HL-60/S4 treated with phorbol 12-myristate 13-acetate at 8.2 ng/mL for 4 days and 3 days (cell line): Measurements from ENCODE around the gene CCDC80.

Experiments used
- in situ Hi-C: fragments of 300-500 bp; cut with MboI; formaldehyde crosslinking; loops from 2 replicates; pipeline ENCODE4 v1.15.0; 2022; ENCODE audit warnings: low sequenced_read_pairs

The CCDC80 gene

DNA sequence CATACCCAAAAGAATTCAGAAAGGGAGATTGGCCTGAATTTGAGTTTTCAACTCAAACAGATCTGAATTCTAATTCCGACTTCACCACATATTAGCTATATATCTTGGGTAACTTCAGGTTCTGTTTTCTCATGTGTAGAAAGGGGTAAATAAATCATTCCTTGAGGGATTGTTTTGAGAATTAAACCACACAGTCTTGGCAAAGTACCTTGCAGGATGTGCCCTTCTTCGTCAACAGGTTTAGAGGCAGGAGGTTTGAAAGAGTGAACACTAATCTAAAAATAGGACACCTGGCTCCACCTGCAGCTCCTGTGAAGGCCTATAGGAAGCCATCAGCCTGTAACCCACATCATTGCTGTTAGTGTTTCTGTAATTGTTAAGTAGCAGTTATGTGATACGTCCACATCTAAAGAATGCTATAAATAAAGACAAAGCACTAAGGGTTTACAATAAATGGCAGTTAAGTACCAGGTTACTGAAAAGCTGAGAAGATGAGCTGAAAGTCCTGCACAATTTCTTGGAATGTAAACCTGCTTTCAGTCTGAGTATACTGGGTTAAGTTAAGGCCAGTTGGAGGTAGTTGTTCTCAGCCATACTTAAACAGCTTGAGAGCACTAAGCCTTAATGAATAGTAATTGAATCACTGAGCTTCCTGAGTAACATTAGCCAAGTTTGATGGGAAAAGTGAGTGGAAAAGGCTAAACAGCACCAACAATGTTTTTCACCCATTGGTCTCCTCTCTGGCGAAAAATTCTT lies 6.0 kb downstream of the CCDC80 start:
- in situ Hi-C loops, result loop anchor here (25.0 kb wide), 2 partner anchors 352 to 652 kb away; partner anchors contain the start of genes CD200R1 and GTPBP8

DNA sequence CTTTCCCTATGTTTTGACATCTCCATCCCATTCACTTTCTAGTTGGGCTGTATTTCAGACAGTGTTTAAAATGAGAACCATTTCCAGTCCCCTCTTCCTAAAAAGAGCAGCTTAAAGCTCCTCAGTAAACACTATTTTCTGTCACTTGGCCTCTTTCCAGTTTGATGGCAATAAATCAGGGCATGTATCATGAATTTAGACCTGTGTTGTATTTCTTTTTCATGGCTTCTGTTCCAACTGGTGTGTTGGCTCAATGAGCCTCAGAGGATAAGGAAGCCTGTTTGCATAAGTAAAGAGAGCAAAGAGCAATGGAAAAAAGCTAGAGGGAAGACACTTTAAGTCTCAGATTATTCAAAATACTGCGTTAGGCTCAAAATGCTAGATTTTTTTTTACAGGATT lies 7.2 kb downstream of the CCDC80 start:
- in situ Hi-C loops, result loop anchor here (25.0 kb wide), 2 partner anchors 354 to 654 kb away; partner anchors contain the start of genes CD200R1 and GTPBP8

DNA sequence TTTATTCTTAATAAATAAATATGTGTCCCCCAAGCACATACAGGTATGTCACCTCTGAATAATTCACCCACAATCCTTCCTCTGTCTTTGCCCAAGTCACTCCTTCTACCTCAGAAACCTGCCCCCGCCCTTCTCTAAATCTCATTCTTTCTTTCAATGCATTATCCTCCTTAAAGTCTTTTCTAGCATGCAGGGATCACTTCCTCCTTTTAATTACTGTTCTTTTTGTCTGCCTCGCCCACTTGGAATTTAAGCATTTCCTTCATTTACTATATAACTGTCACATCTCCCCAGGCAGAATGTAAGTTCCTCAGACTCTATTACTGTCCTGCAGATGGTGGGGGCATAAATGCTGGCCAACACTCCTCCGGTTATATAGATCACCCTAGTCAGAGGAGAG lies 7.8 kb downstream of the CCDC80 start:
- in situ Hi-C loops, result loop anchor here (25.0 kb wide), 2 partner anchors 354 to 654 kb away; partner anchors contain the start of genes CD200R1 and GTPBP8

DNA sequence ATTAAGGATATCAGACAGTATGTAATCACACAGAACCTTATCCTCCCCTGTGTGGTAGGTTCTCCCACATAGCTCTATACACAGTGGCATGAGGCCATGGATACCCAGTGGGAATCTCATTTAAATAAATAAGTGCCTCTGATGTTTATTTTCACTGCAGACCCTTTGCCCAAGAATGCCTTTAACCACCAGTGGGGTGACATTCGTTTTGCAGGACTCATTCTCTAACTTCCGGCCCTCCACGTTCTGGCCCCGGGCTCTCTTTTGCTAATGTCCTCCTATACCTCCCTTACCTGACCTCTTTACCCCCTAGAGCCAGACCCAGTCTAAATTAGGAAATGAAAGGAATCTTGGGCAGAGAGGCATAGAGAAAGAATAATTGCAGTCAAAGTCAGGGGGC lies 8.3 kb downstream of the CCDC80 start:
- in situ Hi-C loops, result loop anchor here (25.0 kb wide), 2 partner anchors 355 to 655 kb away; partner anchors contain the start of genes CD200R1 and GTPBP8

DNA sequence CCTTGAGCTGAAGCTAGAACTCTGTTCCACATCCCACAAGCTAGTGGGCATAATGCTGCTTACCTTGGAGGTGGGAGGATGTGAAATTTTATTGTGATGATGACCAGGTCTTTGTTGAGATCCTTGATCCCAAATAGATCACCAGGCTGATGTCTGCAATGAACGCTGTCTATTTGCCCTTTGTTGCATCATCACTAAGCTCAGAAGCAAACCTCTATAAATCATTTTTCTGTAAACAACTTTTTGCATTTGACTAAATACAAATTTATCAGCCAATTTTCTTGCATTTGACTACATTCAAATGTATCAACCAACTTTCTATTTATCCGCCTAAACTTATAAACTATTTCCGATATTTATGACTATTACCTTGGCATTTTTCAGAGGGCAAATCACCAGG lies 9.7 kb downstream of the CCDC80 start:
- in situ Hi-C loops, result loop anchor here (25.0 kb wide), 2 partner anchors 356 to 656 kb away; partner anchors contain the start of genes CD200R1 and GTPBP8

DNA sequence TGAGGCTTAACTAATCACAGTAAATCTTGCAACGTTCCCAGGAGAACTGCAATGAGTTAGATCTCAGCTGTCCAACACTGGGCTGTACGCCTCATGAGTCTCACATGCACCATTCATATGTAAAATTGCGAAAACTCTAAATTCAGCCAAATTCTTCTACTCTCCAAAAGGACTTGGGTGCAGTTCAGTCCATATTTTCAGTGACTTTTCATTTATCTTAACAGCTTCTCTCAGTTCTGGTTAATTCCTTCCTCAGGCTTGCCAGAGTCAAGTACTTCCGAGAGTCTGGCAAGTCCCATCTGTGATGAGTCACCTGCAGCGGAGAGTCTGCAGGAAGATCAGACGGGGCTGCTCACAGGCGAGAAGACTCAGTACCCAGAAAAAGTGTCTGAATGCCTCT lies 11.5 kb downstream of the CCDC80 start:
- in situ Hi-C loops, result loop anchor here (25.0 kb wide), 2 partner anchors 358 to 658 kb away; partner anchors contain the start of genes CD200R1 and GTPBP8

DNA sequence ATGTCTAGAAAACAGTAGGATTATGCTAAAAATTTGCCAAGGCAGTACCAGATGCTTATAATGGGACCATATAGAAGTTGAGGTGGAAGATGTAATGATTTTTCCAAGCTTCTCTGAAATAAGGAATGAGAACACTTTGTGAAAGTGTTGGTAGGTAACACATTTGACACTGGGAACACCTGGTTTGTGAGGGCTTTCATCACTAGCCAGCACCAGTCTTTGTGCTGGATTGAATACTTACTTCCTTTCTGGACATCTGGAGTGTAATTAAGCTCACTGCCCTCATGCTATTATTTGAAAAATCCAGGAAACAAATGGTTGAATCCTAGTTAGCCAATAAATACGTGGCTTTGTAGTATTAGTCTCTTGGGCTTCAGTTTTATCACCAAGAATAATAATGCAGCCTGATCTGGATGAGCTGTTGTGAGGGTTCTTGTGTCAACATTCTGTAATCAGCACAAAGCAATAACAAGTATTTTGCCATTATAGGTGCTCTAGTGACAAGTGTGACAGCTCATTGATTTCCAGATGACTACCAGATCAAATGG lies 12.9 kb downstream of the CCDC80 start:
- in situ Hi-C loops, result loop anchor here (25.0 kb wide), 2 partner anchors 359 to 659 kb away; partner anchors contain the start of genes CD200R1 and GTPBP8

DNA sequence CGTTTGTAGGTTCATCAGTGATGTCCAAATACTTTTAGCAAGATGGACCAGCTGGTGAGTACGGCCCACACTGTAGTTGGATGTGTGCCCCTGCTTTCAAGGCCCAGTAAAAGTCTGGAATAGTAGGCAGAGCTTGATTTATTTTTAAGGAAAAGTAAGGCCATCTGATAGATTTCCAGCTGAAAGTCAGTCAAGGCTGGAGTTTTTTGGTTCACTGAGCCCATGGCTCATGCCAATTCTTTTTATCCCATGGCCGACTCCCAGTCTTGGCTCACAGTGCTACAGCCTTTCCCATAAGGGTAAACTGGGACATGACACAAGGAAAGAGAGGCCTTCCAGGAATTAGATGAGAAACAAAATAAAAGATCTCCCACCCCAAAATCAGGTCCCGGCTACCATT lies 13.5 kb downstream of the CCDC80 start:
- in situ Hi-C loops, result loop anchor here (25.0 kb wide), 2 partner anchors 360 to 660 kb away; partner anchors contain the start of genes CD200R1 and GTPBP8

DNA sequence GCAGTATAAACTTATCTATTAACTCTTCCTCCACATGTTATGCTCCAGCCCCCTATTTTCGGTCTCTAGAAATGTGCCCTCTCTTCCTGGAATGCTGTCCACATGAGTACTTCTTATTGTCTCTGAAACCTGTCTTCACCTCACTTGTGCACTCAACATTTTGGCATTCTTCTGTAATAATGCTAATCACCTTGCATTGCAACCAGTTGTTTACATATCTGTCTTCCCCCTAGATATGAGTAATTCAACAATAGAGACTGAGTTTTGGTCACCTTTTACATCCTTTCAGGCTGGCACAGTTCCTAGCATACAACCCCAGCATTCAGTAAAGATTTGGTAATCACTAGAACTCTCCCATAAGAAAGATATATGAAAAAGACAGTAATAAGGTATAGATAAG lies 17.2 kb downstream of the CCDC80 start:
- in situ Hi-C loops, result no loop called here

DNA sequence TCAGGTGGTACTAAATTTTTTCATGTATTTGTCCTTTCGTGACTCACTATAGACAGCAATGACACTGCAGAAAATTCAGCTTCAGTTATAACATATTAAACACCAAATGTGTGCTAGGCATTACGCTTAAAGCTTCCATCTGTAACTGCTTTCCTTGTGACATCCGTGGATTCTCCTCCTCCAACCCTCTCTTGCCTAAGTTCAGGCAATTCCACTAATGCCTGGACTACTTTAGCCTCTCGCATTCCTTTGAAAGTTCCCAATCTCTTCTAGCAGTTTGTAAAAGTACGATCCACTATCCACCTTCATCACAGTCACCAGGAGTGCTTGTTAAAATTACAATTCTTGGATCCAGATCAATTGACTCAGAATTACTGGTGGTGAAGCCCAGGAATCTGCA lies 17.7 kb downstream of the CCDC80 start:
- in situ Hi-C loops, result no loop called here

DNA sequence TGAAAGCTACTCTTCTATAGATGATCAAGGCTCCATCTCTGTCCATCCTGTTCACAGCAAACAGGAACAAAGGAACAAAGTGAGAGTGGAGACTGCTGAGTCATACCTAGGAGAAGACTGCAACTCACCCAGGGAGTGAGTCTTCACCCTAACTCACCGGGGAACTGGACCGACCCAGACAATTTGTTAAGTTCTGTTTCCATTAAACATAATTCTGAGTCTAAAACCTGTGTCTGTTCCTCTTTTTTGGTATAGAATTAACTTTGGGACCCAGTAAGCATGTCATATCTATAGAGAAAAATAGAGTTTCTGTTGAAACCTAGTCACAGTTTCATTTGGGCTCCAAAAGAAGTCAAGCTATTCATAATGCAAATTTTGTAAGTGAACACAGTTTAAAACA lies 21.6 kb downstream of the CCDC80 start:
- in situ Hi-C loops, result no loop called here

DNA sequence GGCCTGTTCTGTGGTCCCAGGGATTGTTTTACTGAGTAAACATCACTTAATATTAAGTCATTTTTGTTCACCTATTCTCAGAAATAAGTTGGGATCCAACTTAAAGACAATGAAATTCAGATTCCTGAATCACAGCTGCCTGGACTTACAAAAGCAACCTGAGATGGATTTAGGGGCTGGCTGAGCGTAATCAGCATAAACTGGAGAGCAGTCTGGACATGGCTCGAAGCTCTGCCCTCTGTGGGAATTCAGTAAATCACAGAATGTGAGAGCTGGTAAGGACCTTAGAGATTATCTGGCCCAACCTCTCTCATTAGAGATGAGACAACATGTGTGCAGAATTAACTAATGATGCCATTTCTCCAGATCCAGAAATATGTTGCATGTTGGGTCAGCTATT lies 23.7 kb downstream of the CCDC80 start:
- in situ Hi-C loops, result no loop called here

DNA sequence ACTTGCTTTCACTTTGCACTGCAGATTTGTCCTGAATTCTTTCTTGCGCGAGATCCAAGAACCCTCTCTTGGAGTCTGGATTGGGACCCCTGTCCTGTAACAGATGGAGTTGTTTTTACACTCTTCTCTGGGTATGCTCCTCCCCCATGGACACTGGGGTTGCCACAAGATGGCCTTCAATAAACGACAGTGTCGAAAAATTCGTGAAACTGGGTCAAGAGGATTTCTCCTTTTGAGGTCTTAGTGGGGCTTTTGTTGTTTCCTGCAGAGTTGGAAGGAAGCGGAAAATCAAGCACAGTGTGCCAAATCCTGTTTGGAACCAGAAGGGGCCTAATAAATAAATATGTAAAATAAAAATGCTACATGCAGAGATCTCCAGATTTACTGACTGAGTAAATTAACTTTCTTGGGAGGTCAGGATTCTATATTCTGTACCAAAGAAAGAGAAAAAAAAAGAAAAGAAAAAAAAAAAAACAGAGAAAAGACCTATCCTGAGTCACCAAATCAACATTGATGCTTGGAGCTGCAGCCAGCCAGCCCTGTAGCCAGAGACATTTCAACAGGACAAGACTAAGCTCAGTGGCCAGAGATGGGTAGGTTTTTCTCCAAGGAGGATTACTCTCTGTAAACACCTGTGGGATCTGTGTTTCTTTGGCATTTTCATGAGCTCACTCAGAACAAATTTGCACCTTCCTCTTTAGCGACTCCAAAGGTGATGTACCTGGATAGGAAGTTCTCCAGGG lies 24.8 kb downstream of the CCDC80 start:
- in situ Hi-C loops, result no loop called here

DNA sequence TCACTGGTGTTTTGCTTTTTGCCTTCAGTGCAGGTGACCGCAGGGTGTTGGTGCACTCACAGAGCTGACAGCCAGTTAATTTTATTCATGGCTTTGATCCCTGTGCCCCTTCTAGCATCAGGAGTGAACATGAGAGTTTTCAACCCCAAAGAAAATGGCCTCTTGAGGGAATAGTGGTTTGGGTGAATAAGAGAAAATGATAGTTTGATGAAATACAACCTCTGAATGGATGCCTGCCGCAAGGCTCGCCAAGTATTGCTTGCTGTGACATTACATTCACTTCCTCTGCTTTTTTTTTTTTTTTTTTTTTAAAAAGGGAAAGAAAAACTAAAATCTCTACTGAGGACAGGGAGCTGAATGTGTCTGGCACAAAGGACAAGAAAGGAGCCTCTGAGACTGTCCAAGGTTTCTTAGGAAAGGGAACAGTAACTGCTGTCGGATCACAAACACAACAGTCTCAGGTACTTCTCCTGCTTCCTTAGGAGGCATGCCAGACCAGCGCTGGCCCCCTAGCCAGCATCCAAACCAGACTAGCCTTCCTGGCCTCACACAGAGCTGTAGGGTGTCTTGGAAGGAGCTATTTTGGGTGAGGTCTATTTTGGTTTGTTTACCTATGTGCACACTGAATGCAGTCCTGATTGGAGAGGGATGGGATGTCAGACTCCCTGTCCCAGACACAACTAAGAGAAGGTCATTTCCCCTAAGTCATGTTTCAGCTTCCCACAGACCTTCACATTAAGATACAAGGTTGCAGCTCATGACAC lies 29.0 kb downstream of the CCDC80 start:
- in situ Hi-C loops, result no loop called here

DNA sequence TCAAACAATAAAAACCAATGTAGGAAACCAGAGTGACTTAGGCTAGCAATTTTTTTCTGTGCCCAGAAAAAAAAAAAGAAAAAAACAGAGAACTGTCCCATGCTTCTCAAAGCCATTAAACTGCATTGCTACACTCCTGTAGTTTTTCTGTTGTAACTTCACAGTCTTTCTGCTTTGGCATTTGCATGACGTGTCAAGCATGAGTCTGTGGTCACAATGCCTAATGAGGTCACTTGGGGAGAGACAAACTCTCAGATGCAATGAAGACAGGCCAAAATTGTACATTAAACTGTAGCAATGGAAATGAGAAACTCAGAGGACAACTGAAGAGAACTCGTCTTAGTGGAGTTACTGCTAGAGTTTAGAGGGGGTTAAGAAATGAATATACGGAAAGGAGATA lies 30.8 kb downstream of the CCDC80 start:
- in situ Hi-C loops, result no loop called here

DNA sequence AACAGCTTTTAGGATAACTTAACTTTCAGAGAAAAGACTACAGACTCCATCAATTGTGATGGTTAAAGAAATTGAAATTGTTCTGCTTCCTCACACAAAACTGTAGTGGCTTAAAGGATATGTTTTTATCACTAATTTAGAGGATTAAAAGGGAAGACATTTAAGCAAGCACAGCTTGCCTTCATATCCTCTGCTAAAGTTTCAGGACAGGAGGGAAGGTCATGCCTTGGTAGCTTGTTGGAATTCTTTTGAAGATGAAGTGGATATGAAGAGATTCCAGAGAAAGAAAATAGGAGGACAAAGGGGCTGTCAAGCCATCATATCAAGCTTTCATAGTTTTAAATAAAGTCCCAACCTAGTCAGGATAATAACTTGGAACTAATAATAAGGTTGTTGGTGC lies 33.1 kb downstream of the CCDC80 start:
- in situ Hi-C loops, result no loop called here

DNA sequence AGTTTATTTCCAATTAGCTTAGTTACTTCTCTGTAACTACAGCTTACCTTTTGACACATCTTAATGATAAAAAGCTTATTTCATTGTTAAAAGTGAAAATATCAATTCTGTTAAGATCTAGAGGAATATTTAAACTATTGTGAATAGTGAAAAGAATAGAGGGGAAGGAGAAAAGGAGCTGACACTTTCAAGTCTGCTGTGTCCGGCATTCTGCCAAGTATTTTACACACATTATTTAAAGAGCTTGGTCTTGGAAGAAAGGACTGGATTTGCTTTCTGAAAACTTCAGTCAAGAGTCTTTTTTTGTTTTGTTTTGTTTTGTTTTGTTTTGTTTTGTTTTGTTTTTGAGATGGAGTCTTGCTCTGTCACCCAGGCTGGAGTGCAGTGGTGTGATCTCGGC lies 34.8 kb downstream of the CCDC80 start:
- in situ Hi-C loops, result no loop called here

DNA sequence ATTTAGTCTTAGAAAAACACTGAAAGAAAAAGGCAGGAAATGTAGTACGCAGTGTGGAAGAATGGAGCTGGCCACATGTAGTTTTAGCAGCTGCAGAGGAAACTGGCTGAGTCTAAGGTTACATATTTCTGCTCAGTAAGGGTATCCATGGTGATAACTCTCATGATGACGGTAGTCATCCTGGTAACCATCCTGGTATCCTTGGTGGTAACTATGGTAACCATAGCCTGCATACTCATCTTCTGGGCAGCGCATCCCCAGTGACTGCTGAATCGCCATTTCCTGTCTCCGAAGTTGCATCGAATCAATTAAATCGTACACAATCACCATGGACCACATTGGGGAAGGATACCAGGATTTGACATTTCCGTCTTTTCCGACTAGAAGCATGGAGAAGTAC lies 35.7 kb downstream of the CCDC80 start:
- in situ Hi-C loops, result no loop called here

DNA sequence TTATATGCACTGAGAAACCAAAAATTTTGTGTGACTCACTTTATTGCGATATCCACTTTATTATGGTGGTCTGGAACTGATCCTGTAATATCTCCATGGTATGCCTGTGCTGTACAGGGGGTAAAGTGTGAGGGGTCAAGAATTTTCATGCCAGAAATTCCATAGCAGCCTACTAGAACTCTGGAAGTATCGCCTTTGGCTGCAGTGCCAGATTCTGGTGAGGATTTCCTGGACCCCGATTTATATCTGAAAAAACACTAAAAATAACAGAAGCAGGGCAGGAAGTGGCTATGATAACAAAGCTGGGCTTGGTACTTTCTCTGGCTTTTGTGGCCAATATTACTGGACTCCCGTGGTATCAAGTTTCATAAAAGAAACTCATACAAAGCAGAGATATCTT lies 36.4 kb downstream of the CCDC80 start:
- in situ Hi-C loops, result no loop called here

DNA sequence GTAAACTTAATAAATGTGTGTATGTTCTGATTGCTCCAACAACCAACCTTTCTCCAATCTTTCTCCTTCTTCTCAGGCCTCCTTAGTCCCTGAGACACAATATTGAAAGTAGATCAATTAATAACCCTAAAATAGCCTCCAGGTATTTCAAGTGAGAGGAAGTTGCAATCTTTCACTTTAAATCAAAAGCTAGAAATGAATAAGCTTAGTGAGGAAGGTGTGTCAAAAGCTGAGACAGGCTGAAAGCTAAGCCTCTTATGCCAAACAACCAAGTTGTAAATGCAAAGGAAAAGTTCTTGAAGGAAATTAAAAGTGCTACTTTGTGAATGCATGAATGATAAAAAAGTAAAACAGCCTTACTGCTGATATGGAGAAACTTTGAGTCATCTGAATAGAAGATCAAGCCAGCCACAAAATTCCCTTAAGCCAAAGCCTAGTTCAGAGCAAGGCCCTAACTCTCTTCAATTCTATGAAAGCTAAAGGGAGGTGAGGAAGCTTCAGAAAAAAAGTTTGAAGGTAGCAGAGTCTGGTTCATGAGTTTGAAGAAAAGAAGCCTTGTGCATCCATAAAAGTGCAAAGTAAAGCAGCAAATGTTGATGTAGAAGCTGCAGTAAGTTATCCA lies 38.6 kb downstream of the CCDC80 start:
- in situ Hi-C loops, result no loop called here
